NCI-H128 (cell line): Measurements from ENCODE around the gene WFIKKN2.
"Not testable (repeated sequence)": the region's sequence is repeated elsewhere in the genome, so short reads cannot be mapped to it uniquely, and the experiment has no call there.

Experiments
- DNase-seq: peaks from one replicate; lab custom pipeline; 2025; ENCODE audit not compliant: unreplicated experiment; lab: John Stamatoyannopoulos, UW

WFIKKN2 gene, protein sequence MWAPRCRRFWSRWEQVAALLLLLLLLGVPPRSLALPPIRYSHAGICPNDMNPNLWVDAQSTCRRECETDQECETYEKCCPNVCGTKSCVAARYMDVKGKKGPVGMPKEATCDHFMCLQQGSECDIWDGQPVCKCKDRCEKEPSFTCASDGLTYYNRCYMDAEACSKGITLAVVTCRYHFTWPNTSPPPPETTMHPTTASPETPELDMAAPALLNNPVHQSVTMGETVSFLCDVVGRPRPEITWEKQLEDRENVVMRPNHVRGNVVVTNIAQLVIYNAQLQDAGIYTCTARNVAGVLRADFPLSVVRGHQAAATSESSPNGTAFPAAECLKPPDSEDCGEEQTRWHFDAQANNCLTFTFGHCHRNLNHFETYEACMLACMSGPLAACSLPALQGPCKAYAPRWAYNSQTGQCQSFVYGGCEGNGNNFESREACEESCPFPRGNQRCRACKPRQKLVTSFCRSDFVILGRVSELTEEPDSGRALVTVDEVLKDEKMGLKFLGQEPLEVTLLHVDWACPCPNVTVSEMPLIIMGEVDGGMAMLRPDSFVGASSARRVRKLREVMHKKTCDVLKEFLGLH

DNA sequence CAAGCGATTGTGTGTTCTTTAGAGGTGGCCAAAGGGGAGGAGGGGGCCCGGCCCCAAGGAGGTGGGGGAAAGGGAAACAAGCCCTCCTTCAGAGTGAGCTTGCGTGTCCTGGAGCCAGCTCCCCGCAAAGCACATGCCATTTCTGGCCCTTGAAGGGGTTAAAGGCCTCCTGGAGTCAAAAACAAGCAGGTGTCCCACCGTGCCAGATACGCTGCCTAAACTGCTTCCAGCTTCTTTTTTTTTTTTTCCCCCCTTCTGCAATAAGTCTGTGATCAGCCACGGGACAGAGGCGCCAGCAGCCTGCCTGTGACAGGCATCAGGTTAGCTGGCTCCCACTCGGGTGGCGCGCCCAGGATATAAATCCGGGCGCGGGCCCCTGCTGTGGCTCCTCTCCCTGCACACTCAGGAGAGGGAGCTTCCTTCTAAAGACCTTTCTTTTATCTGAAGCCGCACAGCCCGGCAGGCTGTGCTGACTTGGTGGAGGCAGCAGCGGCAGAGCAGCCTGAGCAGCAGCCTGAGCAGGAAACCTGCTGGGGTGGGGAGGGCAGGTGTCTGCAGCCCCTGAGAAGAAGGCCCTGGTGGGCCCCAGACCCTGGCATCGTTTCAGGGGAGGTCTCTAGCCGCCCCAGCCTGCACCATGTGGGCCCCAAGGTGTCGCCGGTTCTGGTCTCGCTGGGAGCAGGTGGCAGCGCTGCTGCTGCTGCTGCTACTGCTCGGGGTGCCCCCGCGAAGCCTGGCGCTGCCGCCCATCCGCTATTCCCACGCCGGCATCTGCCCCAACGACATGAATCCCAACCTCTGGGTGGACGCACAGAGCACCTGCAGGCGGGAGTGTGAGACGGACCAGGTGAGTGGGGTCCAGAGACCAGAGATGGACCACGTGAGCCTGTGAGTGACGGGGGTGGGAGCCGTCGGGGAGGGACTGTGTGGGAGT lies at the start of gene WFIKKN2:
Gene WFIKKN2 (plus strand): TSS at position 286 of the 934 bp plus-strand sequence. CDS start 352 bp downstream, at position 638.
- no peak for DNase-seq

DNA sequence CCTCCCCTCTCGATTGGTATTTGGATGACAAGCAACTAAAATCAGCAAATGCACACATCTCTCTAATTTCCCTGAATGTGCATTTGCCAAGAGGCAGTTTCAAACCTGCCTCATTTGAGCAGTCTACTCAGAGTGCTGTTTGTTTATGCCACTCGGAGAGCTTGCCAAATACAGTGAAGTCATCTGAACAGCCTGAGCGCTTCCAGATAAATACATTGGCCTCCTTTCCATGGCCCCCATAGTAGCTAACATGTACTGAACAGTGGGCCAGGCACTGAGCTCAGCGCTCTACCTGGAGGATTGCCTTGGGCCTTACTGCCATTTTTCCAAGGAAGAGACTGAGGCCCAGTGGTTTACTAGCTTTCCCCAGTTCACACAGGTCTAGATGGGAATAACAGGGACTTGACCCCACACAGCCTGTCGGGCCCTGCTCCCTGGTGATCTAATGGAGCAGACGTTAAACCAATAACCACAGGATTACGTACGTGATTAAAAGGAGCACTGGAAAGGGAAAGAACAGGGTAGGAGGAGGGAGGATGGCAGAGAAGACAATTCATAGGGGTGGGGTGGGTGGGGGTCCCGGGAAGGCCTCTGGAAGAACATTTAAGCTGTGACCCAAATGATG lies 49.3 kb upstream of the WFIKKN2 start:
- no peak for DNase-seq

GRCh38 chr17:50787106-50787505 lies 48.3 kb upstream of the WFIKKN2 start:
- DNase-seq: no peak

DNA sequence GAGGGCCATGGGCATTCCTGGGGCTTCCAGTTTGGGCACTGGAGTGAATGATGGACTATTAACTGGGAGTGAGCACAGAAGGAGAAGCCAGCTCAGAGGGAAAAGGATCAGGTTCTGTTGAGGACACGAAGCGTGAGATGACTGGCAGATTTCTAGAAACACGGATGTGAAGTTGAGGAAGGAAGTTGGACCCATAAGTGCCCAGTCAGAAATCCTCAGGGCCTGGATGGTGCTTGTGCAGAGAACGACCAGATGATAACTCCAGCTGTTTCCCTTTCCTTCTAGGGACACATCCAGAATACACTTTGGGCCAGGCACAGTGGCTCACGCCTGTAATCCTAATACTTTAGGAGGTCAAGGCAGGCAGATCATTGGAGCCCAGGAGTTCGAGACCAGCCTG lies 44.8 kb upstream of the WFIKKN2 start:
- no peak for DNase-seq

DNA sequence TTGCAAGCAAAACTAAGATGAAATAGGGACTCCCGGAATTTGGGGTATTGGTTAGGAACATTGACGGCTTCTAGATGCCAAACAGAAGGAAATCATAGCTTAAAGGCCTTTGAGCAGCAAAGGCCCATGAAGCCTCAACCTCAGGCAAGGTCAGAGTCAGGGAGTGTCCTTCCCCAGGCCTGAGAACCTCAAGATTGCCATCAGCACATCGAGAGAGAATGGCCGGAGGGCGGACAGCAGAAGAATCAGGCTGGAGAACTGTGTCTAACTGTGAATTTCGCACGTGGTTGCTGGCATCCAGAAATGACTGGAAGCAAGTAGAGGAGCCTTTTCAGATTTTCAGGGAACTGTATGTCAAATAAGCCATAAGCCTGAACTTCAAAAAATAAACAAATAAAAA lies 43.3 kb upstream of the WFIKKN2 start:
- DNase-seq: no peak

GRCh38 chr17:50793007-50793406 lies 42.4 kb upstream of the WFIKKN2 start:
- no peak for DNase-seq

DNA sequence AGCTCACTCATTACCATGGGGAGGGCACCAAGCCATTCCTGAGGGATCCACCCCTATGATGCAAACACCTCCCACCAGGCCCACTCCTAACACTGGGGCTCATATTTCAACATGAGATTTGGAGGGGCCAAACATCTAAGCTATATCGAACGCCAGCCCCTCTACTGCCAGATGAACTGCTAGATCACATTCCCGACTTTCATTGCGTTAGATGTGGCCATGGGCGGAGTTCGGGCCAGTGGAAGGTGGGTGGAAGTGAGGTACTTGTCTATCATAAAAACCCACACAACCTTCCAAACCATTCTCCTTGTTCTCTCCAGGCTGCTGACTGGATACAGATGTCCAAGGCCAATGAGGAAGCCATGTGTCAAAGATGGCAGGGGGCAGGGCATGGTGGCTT lies 41.0 kb upstream of the WFIKKN2 start:
- DNase-seq: no peak

GRCh38 chr17:50797135-50797810 lies 38.1 kb upstream of the WFIKKN2 start:
- DNase-seq: no peak

DNA sequence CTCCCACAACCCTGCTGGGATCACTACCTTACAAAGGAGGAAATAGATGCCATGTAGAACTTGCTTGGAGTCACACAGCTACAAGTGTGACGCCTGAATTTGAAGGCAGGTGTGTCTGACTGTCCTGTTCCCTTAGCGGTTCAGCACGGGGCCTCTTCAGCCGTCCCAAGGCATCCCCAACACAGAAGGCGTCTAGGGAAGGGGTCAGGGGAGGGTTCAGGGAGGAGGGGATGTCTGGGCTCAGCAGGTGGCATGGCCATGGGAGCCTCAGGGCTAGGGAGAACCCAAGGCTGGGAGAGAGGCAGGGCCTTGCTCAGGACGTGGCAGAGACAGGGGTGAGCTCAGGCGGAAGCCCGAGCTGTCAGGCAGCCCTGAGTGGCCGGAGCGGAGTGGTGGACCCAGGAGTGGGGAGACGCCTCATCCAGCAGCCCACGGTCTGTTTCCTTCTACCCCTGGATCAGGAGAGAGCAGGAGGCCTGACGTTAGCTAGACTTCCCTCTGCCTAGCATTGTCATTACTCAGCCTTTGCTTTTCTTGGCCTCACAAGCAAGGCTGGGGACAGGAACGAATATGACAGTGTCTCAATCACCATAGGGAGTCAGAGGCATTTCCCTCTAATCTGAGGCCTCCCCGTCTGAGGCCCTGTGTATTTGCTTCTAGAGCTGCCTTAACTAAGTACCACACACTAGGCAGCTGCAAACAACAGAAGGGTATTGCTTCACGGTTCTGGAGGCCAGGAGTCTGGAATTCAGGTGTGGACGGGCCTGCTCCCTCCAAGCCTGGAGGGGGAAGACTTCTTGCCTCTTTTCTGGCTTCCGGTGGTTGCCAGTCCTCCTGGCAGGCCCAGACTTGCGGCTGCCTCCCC lies 36.7 kb upstream of the WFIKKN2 start:
- DNase-seq: no peak

DNA sequence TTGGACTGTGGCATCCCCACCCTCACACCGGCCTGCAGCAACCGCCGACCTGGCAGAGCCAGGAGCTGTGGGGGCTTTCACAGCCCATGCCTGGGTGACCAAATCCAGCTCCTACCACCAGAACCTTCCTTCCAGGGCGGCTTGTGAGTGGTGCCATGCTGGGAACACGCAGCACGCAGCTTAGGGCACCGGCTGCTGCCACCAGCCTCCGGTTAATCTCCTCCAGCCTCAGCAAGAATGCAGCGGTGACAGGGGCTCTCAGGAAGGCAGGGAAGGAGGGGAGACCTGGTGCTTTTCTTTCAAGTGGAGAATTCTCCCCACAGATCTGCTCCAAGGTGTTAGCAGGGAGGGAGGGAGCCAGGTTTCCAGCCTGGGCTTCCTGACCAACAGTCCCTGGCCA lies 35.8 kb upstream of the WFIKKN2 start:
- no peak for DNase-seq

GRCh38 chr17:50800196-50800700 lies 35.1 kb upstream of the WFIKKN2 start:
- DNase-seq: no peak

- no peak for DNase-seq
Observed at GRCh38 chr17:50802609-50803571, 32.5 kb upstream of the WFIKKN2 start.

DNA sequence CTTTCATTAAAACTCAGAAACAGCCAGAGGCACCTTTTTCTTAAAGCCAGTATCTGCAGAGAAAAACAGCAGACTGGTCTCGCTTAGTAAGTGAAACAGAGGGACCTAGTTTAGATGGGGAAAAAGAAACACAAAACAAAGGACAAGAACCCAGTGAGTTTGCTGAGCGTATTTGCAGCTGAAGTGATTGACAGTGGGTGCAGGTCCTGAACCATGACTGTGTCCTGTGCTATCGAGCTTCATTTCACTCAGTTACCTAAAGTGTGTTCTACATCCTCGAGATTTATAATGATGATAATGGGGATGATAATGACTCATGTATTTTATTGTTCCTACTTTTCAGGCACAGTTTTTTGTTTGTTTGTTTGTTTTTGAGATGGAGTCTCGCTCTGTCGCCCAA lies 31.7 kb upstream of the WFIKKN2 start:
- DNase-seq: no peak

DNA sequence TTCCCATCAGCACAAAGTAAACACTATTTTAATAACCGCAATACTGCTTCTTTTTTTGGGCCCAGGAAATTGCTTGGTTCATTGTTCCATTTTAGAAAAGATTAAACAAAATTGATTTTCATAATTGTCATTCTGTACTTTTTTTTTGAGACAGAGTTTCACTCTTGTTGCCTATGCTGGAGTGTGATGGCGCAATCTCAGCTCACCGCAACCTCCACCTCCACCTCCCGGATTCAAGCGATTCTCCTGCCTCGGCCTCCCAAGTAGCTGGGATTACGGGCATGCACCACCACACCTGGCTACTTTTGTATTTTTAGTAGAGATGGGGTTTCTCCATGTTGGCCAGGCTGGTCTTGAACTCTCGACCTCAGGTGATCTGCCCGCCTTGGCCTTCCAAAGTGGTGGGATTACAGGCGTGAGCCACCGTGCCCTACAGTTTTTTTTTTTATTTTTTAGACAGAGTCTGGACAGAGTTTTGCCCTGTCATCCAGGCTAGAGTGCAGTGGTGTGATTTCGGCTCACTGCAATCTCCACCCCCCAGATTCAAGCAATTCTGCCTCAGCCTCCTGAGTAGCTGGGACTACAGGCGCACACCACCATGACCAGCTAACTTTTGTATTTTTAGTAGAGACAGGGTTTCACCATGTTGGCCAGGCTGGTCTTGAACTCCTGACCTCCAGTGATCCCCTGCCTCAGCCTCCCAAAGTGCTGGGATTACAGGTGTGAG lies 30.5 kb upstream of the WFIKKN2 start:
- DNase-seq: not testable (repeated sequence)

- DNase-seq: no peak
Observed at GRCh38 chr17:50805486-50805885, 29.9 kb upstream of the WFIKKN2 start.

DNA sequence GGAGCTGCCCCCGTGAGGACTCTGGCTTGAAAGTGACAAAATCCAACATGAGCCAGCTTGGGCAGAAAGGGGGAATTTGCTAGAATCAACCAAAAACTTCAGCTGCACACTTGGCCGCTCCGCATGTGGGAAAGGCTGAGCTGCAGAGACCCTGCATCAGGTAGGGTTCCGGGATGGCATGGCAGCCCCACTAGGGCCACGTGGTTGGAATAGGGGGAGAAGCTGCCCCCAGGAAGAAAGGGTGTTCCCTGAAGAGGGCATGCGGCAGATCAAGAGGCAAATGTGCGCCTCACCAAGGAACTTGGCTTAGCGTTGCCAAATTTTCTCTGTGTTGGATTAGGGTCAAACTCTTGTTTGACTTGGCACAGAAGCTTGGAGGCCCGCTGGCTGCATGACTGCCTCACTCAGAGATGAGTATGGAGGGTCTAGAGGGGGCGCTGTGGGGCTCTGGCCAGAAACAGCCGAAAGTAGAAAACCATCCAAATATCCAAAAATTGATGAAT lies 29.2 kb upstream of the WFIKKN2 start:
- no peak for DNase-seq

- no peak for DNase-seq
Observed at GRCh38 chr17:50807009-50807408, 28.4 kb upstream of the WFIKKN2 start.
